Measurements from ENCODE around the gene MAP3K10. TPM values are rescaled to one million over a fixed set of nuclear protein-coding genes. Genes with fewer than 3 reads are reported as not detected.

Gene MAP3K10
- total and polyA plus RNA-seq, 2 donors = 4.1 to 11.9 TPM

- Histone ChIP-seq H3K4me3 (ENCODE audit: low read depth, low read length) (no peak overlapping the region), H3K27ac (ENCODE audit: low read depth) (no peak overlapping the region), H3K36me3 (ENCODE audit: insufficient read depth) (no peaks in the 10 kb centered on the region), H3K4me1 (ENCODE audit: insufficient read depth) (no peaks in the 10 kb centered on the region)
- no peak for DNase-seq (ENCODE audit: extremely low spot score)
- WGBS = 87% methylated on average over 6 of the region's 6 CpGs
Measured at GRCh38 chr19:40247178-40247577, 56.0 kb downstream of the MAP3K10 start.

GRCh38 chr19:40247735-40248262 lies 56.6 kb downstream of the MAP3K10 start:
- H3K36me3 ChIP-seq (ENCODE audit: insufficient read depth) = no peaks in the 10 kb centered on the region

GRCh38 chr19:40249201-40249600 lies 58.0 kb downstream of the MAP3K10 start:
- Histone ChIP-seq H3K4me3 (ENCODE audit: low read depth, low read length) (no peak overlapping the region), H3K4me1 (ENCODE audit: insufficient read depth) (no peaks in the 10 kb centered on the region), H3K27ac (ENCODE audit: low read depth) (no peak overlapping the region), H3K36me3 (ENCODE audit: insufficient read depth) (no peaks in the 10 kb centered on the region)
- WGBS = 80% methylated on average over 10 of the region's 10 CpGs
- DNase-seq (ENCODE audit: extremely low spot score) = no peak

More at GRCh38 chr19:40247735-40248262, 56.6 kb downstream of the MAP3K10 start:
- 87% methylated on average over 12 of the region's 12 CpGs for WGBS
- H3K4me3 ChIP-seq (ENCODE audit: low read depth, low read length) = no peak overlapping the region
- H3K4me1 ChIP-seq (ENCODE audit: insufficient read depth) = no peaks in the 10 kb centered on the region
- no peak overlapping the region for H3K27ac ChIP-seq (ENCODE audit: low read depth)
- DNase-seq (ENCODE audit: extremely low spot score) = no peak

- no peak for DNase-seq (ENCODE audit: extremely low spot score)
- Histone ChIP-seq H3K4me3 (ENCODE audit: low read depth, low read length) (no peak overlapping the region), H3K27ac (ENCODE audit: low read depth) (no peak overlapping the region), H3K4me1 (ENCODE audit: insufficient read depth) (no peaks in the 10 kb centered on the region), H3K36me3 (ENCODE audit: insufficient read depth) (no peaks in the 10 kb centered on the region)
- WGBS = 87% methylated on average over 11 of the region's 11 CpGs
Measured at GRCh38 chr19:40249781-40250180, 58.6 kb downstream of the MAP3K10 start.

GRCh38 chr19:40251244-40251643 lies 60.0 kb downstream of the MAP3K10 start:
- no peak overlapping the region for H3K27ac ChIP-seq (ENCODE audit: low read depth)
- DNase-seq (ENCODE audit: extremely low spot score) = no peak
- no peaks in the 10 kb centered on the region for H3K36me3 ChIP-seq (ENCODE audit: insufficient read depth)
- no peak overlapping the region for H3K4me3 ChIP-seq (ENCODE audit: low read depth, low read length)
- no peaks in the 10 kb centered on the region for H3K4me1 ChIP-seq (ENCODE audit: insufficient read depth)

GRCh38 chr19:40251991-40252390 lies 60.8 kb downstream of the MAP3K10 start:
- no peak for DNase-seq (ENCODE audit: extremely low spot score)
- H3K27ac ChIP-seq (ENCODE audit: low read depth) = no peak overlapping the region
- no peaks in the 10 kb centered on the region for H3K4me1 ChIP-seq (ENCODE audit: insufficient read depth)
- H3K4me3 ChIP-seq (ENCODE audit: low read depth, low read length) = no peak overlapping the region
- WGBS = 74% methylated on average over 4 of the region's 4 CpGs
- no peaks in the 10 kb centered on the region for H3K36me3 ChIP-seq (ENCODE audit: insufficient read depth)

GRCh38 chr19:40252395-40252794 lies 61.2 kb downstream of the MAP3K10 start:
- DNase-seq (ENCODE audit: extremely low spot score) = no peak
- Histone ChIP-seq H3K36me3 (ENCODE audit: insufficient read depth) (no peaks in the 10 kb centered on the region), H3K4me3 (ENCODE audit: low read depth, low read length) (no peak overlapping the region), H3K27ac (ENCODE audit: low read depth) (no peak overlapping the region), H3K4me1 (ENCODE audit: insufficient read depth) (no peaks in the 10 kb centered on the region)
- WGBS = 78% methylated on average over 7 of the region's 7 CpGs

- Histone ChIP-seq H3K4me3 (ENCODE audit: low read depth, low read length) (no peak overlapping the region), H3K4me1 (ENCODE audit: insufficient read depth) (no peaks in the 10 kb centered on the region), H3K27ac (ENCODE audit: low read depth) (no peak overlapping the region), H3K36me3 (ENCODE audit: insufficient read depth) (no peaks in the 10 kb centered on the region)
- DNase-seq (ENCODE audit: extremely low spot score) = no peak
- 62% methylated on average over 8 of the region's 8 CpGs for WGBS
Measured at GRCh38 chr19:40253611-40254092, 62.4 kb downstream of the MAP3K10 start.

GRCh38 chr19:40254714-40255418 lies 63.6 kb downstream of the MAP3K10 start:
- H3K4me1 ChIP-seq (ENCODE audit: insufficient read depth) = no peaks in the 10 kb centered on the region
- H3K4me3 ChIP-seq (ENCODE audit: low read depth, low read length) = no peak overlapping the region
- no peaks in the 10 kb centered on the region for H3K36me3 ChIP-seq (ENCODE audit: insufficient read depth)
- WGBS = 94% methylated on average over 16 of the region's 16 CpGs
- no peak for DNase-seq (ENCODE audit: extremely low spot score)
- H3K27ac ChIP-seq (ENCODE audit: low read depth) = no peak overlapping the region

- no peaks in the 10 kb centered on the region for H3K4me1 ChIP-seq (ENCODE audit: insufficient read depth)
- DNase-seq (ENCODE audit: extremely low spot score) = no peak
- WGBS = 94% methylated on average over 3 of the region's 3 CpGs
- H3K4me3 ChIP-seq (ENCODE audit: low read depth, low read length) = no peak overlapping the region
- no peaks in the 10 kb centered on the region for H3K36me3 ChIP-seq (ENCODE audit: insufficient read depth)
- H3K27ac ChIP-seq (ENCODE audit: low read depth) = no peak overlapping the region
Measured at GRCh38 chr19:40255619-40256166, 64.5 kb downstream of the MAP3K10 start.

GRCh38 chr19:40256512-40256911 lies 65.3 kb downstream of the MAP3K10 start:
- Histone ChIP-seq H3K4me3 (ENCODE audit: low read depth, low read length) (no peak overlapping the region), H3K36me3 (ENCODE audit: insufficient read depth) (no peaks in the 10 kb centered on the region), H3K4me1 (ENCODE audit: insufficient read depth) (no peaks in the 10 kb centered on the region), H3K27ac (ENCODE audit: low read depth) (no peak overlapping the region)
- WGBS = 91% methylated on average over 8 of the region's 8 CpGs
- DNase-seq (ENCODE audit: extremely low spot score) = no peak

GRCh38 chr19:40257096-40257517 lies 65.9 kb downstream of the MAP3K10 start:
- H3K27ac ChIP-seq (ENCODE audit: low read depth) = no peak overlapping the region
- H3K36me3 ChIP-seq (ENCODE audit: insufficient read depth) = no peaks in the 10 kb centered on the region

GRCh38 chr19:40261631-40262030 lies 70.4 kb downstream of the MAP3K10 start:
- no peak for DNase-seq (ENCODE audit: extremely low spot score)
- WGBS = 84% methylated on average over 8 of the region's 8 CpGs
- Histone ChIP-seq H3K4me3 (ENCODE audit: low read depth, low read length) (no peak overlapping the region), H3K4me1 (ENCODE audit: insufficient read depth) (no peaks in the 10 kb centered on the region), H3K36me3 (ENCODE audit: insufficient read depth) (no peaks in the 10 kb centered on the region), H3K27ac (ENCODE audit: low read depth) (no peak overlapping the region)

More at GRCh38 chr19:40257096-40257517, 65.9 kb downstream of the MAP3K10 start:
- 85% methylated on average over 9 of the region's 9 CpGs for WGBS
- DNase-seq (ENCODE audit: extremely low spot score) = no peak
- Histone ChIP-seq H3K4me1 (ENCODE audit: insufficient read depth) (no peaks in the 10 kb centered on the region), H3K4me3 (ENCODE audit: low read depth, low read length) (no peak overlapping the region)

GRCh38 chr19:40262422-40262821 lies 71.2 kb downstream of the MAP3K10 start:
- Histone ChIP-seq H3K36me3 (ENCODE audit: insufficient read depth) (no peaks in the 10 kb centered on the region), H3K4me1 (ENCODE audit: insufficient read depth) (no peaks in the 10 kb centered on the region), H3K27ac (ENCODE audit: low read depth) (no peak overlapping the region), H3K4me3 (ENCODE audit: low read depth, low read length) (no peak overlapping the region)
- WGBS = 95% methylated on average over 3 of the region's 3 CpGs
- DNase-seq (ENCODE audit: extremely low spot score) = no peak
